ENCODE data around the gene KRTAP2-2.
"Not testable (repeated sequence)": the region's sequence is repeated elsewhere in the genome, so short reads cannot be mapped to it uniquely, and the experiment has no call there.

The KRTAP2-2 gene

DNA sequence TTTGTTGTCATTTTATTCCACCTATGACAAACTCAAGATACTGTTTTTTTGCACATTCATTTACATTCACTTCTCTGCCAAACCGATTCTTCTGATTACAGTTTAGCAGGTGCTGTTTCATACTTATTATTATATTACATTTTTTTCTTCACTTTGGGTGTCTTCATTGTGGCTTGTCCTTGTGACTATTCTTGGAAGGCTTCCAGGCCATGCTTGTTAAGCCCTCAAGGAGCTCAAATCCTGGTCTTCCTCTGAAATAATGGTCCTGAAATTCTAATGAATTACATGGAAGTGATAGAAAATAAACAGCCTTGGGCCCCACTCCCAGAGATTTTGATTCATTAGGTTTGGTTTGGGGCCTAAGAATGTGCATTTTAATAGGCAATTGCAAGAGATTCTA lies 9.3 kb upstream of the KRTAP2-2 start:
- DNase-seq (ENCODE audit: low read depth in 2 of 2): no peak

DNA sequence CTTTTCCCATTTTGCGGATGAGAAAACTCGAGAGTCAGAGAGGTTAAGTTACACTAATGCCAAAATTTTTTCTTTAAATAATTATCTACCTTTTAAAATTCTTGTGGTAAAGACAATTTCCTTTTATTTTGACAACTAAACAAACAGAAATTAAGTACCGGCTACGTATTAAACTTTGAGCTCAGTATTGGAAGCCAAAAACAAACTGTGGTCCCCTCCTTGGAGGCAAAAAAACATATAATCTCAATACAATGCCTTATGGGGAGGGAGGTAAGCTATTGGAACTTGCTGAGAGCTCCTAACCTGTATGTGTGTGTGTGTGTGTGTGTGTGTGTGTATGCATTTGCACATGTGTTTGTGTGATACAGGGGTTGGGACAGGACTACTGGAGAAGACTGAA lies 8.4 kb upstream of the KRTAP2-2 start:
- no peak for DNase-seq (ENCODE audit: low read depth in 2 of 2)

DNA sequence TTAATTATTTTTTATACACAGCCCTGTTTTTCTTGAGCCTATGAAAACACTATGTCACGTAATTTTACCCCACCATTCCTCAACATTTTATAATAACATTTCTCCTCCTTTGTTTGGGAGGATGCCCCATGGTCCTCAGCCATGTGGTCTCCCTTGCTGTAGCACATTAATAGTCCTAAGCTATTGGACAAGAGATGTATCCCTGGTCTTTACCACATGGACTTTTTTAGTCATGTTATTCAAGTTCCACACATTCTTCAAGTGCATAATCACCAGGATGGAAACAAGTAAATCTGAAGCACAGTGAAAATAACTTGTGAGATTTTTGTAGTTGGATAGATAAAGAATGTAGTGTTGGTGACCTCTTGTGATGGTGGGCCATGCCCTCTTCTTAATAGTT lies 6.9 kb upstream of the KRTAP2-2 start:
- no peak for DNase-seq (ENCODE audit: low read depth in 2 of 2)

DNA sequence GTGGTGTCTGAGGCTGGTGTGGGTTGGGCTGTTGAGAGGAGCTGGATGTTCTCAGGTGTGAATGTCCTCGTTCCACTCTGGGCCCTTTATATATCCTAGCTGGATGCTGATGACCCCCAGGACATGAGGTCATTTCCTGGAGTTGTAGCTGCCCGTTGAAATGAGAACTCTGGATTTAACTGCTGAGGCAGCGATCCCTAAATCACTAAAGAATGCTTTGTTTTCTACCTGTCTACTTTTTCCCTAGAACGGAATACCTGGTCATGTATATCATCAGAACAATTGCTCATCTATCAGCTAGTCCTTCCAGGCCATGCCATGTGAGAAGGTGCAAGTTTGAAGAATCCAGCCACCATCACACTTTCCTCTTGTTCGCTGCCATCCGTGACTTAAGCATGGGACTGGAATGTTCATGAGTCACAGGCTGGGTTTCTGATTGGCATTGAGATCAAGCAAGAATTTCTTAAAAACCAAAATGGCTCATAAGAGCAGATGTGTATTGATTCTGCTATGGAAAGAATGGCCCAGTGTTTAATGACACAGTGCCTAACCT lies 5.1 kb upstream of the KRTAP2-2 start, which contains the start of gene KRTAP2-3:
Gene KRTAP2-3, minus strand, starts transcription at position 63 of the 553 bp plus-strand sequence. CDS start 64 bp downstream, outside the sequence.
- no peak for DNase-seq (ENCODE audit: low read depth in 2 of 2)

DNA sequence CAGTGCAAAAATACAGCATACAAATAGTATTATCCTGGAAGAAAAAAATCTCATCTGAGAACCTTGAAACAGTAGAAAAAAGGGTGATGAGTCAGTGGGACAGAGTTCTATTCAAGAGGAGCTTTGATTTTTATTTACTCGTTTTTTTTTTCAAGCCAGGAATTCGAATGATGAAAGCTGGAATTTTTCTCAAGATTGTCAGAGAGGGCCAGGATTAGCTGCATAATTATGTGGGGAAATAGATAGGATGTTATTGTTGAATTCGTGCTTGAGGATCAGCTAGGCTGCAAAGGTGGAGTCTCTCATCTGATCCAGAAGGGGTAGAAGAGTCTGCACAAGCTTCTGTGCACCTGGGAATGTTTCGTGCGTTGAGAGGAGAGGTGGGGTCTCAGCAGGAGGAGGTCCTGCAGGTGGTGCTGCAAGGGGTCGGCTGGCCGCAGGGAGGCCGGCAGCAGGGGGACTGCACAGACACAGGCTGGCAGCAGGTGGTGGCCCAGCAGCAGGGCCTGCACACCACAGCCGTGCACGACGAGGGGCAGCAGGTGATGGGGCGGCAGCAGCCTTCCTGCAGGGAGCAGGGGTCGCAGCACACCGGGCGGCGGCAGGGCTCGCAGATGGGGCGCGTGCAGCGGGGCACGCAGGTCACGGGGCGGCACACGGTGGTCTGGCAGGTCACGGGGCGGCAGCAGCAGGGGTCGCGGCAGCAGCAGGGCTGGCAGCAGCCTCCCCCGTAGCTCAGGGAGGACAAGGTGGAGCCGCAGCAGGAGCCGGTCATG lies 4.4 kb upstream of the KRTAP2-2 start:
- not testable (repeated sequence) for DNase-seq (ENCODE audit: low read depth in 2 of 2)

DNA sequence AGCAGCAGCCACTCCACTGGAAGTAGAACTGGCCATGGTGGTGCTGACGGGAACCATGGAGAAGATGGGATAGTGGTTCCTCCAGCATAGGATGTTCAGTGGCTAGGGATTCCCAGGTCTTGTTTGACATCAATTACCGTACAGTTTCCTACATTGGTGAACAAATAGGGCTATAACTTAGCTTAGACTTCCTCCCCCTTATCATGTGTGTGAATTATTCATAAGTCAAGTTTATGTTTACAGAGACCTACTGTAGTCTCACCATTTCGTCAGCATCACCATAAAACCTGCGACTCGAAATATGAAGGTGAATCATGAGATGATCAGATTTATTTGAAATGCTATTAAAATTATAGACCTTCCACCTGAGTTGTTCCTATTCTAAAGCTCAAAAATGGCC lies 3.7 kb upstream of the KRTAP2-2 start:
- DNase-seq (ENCODE audit: low read depth in 2 of 2): no peak

DNA sequence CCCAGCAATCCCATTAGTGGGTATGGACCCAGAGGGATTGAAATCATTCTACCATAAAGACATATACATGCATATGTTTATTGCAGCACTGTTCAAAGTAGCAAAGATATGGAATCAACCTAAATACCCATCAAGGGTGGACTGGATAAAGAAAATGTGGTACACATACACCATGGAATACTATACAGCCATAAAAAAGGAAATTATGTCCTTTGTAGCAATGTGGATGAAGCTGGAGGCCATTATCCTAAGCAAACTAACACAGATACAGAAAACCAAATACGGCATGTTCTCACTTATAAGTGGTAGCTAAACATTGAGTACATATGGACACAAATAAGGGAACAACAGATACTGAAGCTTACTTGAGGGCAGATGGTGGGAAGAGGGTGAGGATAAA lies 2.5 kb upstream of the KRTAP2-2 start:
- no peak for DNase-seq (ENCODE audit: low read depth in 2 of 2)

DNA sequence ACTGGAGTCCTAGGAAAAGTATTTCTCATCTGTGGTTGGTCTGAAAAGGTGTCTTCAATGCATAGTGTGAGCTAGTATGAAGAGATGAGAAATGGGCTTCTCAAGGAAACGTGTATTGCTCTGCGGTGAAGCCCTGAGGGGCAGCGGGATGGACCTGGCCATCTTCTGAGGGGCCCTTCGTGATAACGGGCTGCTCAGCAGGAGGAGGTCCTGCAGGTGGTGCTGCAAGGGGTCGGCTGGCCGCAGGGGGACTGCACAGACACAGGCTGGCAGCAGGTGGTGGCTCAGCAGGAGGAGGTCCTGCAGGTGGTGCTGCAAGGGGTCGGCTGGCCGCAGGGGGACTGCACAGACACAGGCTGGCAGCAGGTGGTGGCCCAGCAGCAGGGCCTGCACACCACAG lies 474 bp downstream of the KRTAP2-2 start:
- DNase-seq (ENCODE audit: low read depth in 2 of 2): not testable (repeated sequence)

DNA sequence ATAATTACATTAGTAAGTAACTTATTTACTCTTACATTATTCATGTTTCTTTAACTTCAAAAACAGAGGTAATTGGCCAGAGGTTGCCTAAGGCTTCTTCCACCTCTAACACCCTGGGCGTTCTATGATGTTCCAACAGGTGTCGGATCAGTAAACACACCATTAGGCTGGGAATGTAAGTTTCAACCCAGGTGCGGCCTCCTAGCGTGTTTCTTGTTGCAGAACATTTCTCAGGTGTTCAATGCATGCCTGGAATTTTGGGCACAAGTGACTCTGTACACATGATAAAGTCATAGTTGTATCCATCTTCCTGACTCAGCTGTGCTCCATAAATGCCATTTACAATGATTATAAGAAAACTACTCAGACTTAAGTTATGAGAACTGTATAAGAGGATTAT lies 1.0 kb downstream of the KRTAP2-2 start:
- DNase-seq (ENCODE audit: low read depth in 2 of 2): no peak

DNA sequence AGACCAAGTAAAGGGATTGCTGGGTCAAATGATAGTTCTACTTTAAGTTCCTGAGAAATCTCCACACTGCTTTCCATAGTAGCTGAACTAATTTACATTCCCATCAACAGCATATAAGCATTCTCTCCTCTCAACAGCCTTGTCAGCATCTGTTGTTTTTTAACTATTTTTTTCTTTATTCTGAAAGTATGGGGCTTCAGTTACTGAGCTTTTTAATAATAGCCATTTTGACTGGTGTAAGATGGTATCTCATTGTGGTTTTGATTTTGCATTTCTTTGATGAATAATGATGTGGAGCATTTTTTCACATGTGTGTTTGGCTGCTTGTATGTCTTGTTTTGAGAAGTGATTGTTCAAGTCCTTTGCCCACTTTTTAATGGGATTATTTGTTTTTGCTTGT lies 2.5 kb downstream of the KRTAP2-2 start:
- no peak for DNase-seq (ENCODE audit: low read depth in 2 of 2)

DNA sequence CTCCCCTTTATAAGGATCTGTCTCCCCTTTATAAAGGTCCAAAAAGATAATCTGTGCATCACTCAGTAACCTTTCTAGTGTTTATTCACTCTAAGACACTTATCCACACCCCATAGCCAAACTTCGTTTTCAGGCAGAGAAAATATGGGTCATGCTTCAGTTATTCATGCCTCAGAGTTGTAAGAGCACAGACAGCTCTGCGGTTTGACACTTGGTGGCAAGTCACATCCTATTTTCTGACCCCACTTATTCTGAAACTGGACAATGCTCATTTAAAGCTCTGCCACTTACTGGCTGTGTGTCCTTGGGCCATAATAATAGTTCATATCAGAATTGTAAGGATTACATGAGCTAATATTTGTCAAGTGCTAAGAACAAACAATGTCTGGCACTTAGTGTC lies 5.9 kb downstream of the KRTAP2-2 start:
- no peak for DNase-seq (ENCODE audit: low read depth in 2 of 2)

DNA sequence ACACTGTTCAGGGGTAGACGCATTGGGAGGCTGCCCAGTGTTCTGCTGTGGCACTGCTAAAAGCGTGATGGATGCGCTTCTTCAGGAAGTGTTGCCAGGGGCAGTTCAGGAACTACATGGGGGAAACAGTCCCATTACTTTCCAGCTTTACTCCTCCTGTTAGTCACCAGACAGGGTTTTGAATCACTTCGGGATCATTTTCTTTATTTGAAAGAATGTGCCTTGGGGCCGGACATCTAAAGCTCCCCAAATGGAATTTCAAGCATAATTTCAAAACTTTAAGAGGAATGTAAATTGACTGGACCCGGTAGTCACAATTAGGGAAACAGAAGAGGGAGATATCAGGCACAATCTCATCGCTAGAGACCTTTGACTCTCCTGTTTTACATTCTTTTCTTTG lies 6.6 kb downstream of the KRTAP2-2 start:
- no peak for DNase-seq (ENCODE audit: low read depth in 2 of 2)

DNA sequence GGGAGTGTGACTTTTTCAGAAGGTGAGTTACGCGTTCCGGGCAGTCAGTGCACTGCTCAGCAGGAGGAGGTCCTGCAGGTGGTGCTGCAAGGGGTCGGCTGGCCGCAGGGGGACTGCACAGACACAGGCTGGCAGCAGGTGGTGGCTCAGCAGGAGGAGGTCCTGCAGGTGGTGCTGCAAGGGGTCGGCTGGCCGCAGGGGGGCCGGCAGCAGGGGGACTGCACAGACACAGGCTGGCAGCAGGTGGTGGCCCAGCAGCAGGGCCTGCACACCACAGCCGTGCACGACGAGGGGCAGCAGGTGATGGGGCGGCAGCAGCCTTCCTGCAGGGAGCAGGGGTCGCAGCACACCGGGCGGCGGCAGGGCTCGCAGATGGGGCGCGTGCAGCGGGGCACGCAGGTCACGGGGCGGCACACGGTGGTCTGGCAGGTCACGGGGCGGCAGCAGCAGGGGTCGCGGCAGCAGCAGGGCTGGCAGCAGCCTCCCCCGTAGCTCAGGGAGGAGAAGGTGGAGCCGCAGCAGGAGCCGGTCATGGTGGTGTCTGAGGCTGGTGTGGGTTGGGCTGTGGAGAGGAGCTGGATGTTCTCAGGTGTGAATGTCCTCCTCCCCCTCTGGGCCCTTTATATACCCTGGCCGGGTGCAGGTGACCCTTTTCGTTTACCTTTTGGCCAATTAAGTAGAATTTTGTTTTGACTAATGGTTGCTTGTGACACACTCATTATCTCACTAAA lies 8.1 kb downstream of the KRTAP2-2 start, which contains the start of gene KRTAP2-1:
Gene KRTAP2-1, minus strand, starts transcription at position 582 of the 731 bp plus-strand sequence. Its CDS starts 49 bp downstream, at position 533.
- DNase-seq (ENCODE audit: low read depth in 2 of 2): not testable (repeated sequence)

DNA sequence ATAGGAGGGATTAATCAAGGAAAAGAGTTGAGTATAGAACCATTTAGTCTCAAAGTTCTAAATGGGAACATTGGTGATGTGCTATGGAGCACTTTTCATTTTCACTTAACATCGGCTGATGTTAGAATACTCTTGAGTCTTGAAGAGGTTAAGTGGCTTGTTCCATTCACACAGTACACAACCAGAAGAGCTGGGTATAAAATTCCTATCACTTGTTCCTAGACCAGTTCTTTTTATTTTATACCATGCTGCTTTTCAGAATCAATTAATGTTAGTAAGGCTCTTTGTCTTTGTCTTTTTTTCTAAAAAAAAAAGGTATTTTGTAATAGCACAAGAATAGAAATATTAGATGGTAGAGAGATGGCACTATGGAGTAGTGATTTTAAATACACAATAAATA lies 12.1 kb downstream of the KRTAP2-2 start:
- DNase-seq (ENCODE audit: low read depth in 2 of 2): no peak

DNA sequence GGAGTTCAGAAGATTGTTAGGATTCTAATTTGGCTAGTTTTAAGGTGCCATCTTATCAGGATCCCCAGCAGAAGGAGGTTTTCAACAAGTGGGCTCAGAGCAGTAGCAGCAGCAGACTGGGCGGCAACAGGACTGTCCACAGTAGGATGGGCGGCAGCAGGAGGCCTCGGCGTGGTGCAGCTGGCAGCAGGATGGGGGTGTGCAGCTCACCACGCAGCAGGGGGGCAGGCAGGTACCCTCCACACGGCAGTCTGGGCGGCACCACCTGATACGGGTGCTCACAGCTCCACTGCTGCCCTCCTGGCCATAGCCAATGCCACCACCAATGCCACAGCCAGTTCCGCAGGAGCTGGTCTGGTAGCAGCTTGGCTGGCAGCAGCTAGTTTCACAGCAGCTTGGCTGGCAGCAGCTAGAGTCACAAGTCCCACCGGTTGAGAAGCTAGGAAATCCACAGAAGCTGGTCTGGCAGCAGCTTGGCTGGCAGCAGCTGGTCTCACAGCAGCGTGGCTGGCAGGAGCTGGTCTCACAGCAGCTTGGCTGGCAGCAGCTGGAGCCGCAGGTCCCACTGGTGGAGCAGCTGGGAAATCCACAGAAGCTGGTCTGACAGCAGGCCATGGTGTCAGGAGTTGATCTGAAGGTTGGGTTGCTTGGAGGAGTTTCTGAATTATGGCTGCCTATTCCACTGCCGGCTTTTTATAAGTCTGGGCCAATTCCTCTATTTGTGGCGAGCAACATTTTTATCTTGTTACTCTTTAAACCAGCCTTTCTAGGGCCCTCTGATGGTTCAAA lies 14.1 kb downstream of the KRTAP2-2 start, which contains the start of gene KRTAP1-1:
Gene KRTAP1-1, minus strand, starts transcription at position 668 of the 789 bp plus-strand sequence. Its CDS starts 53 bp downstream, at position 615.
- DNase-seq (ENCODE audit: low read depth in 2 of 2): not testable (repeated sequence)

DNA sequence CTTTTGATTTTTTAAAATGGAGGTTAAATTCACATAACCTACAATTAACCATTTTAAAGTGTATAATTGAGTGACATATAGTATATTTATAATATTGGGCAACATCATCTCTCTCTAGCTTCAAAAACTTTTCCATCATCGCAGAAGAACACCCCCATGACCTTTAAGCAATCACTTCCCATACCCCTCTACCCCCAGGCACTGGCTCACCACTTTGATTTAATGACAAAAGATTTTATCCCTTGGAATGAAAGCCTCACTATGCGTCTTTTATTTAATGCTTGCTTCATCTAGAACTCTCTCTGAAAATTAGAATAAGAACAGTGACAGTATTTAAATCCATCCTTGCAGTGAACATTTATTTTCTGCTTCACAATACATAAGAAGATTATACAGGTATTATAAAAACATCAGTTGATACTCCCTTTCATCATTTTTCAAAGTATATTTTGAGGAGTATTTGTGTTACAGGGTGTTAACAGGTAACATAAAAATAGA lies 17.1 kb downstream of the KRTAP2-2 start:
- no peak for DNase-seq (ENCODE audit: low read depth in 2 of 2)

DNA sequence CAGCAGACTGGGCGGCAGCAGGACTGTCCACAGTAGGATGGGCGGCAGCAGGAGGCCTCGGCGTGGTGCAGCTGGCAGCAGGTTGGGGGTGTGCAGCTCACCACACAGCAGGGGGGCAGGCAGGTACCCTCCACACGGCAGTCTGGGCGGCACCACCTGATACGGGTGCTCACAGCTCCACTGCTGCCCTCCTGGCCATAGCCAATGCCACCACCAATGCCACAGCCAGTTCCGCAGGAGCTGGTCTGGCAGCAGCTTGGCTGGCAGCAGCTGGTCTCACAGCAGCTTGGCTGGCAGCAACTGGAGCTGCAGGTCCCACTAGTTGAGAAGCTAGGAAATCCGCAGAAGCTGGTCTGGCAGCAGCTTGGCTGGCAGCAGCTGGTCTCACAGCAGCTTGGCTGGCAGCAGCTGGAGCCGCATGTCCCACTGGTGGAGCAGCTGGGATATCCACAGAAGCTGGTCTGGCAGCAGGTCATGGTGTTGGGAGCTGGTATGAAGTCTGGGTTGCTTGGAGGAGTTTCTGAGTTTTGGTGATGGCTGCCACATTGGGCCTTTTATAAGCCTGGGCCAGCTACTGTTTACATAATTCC lies 20.6 kb downstream of the KRTAP2-2 start, which contains the start of gene KRTAP1-3:
Gene KRTAP1-3, minus strand, starts transcription at position 529 of the 590 bp plus-strand sequence. Its CDS starts 53 bp downstream, at position 476.
- DNase-seq (ENCODE audit: low read depth in 2 of 2): not testable (repeated sequence)

DNA sequence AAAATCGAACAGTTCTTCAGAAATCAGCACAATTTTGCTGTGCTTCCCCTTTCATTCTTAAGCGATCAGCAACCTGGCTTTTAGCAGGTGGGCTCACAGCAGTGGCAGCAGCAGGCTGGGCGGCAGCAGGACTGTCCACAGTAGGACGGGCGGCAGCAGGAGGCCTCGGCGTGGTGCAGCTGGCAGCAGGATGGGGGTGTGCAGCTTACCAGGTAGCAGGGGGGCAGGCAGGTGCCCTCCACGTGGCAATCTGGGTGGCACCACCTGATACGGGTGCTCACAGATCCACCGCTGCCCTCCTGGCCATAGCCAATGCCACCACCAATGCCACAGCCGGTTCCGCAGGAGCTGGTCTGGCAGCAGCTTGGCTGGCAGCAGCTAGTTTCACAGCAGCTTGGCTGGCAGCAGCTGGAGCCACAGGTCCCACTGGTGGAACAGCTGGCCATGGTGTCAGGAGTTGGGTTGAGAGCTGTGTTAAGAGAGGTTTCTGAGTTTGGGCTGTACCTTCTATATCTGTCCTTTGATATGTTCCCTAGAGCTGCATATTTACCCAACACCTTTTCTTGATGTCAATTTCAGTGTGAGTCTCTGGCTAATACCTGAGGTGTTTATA lies 25.3 kb downstream of the KRTAP2-2 start, which contains the start of gene KRTAP1-4:
Gene KRTAP1-4, minus strand, starts transcription at position 563 of the 613 bp plus-strand sequence. Its CDS starts 117 bp downstream, at position 446.
- DNase-seq (ENCODE audit: low read depth in 2 of 2): no peak

DNA sequence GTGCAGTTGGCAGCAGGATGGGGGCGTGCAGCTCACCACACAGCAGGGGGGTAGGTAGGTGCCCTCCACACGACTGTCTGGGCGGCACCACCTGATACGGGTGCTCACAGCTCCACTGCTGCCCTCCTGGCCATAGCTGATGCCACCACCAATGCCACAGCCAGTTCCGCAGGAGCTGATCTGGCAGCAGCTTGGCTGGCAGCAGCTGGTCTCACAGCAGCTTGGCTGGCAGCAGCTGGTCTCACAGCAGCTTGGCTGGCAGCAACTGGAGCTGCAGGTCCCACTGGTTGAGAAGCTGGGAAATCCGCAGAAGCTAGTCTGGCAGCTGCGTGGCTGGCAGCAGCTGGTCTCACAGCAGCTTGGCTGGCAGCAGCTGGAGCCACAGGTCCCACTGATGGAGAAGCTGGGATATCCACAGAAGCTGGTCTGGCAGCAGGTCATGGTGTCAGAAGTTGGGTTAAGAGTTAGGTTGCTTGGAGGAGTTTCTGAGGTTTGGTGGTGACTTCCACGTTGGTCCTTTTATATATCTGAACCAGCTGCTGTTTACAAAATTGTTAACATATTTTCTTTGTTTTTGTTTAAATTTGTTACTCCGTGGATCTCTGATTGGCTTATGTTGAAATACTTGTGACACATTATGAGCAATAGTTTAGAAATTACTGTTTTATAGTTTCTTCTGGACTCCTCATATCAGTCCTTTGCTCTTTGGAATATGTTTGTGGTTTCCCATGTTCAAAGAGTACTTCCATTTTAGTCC lies 28.1 kb downstream of the KRTAP2-2 start, which contains the start of gene KRTAP1-5:
Gene KRTAP1-5, minus strand, starts transcription at position 494 of the 757 bp plus-strand sequence. Its CDS starts 53 bp downstream, at position 441.
- no peak for DNase-seq (ENCODE audit: low read depth in 2 of 2)

Measured in stimulated activated CD4-positive, alpha-beta T cell treated with anti-CD3 and anti-CD28 coated beads, Interleukin-15, amount 100 ng/mL, for 48 hours (primary cell).